IMR-90 (cell line): Measurements from ENCODE around the gene UCKL1.

ENCODE experiments used
- MAFK ChIP-seq: IDR thresholded peaks from 2 replicates; pipeline ENCODE4 v1.6.1; 2012; ENCODE audit warnings: low read depth, low read length, improper control_type of control experiment
- MAZ ChIP-seq: IDR thresholded peaks from 2 replicates; pipeline ENCODE4 v1.6.1; 2012; ENCODE audit warnings: low read depth, mild to moderate bottlenecking, low read length, improper control_type of control experiment, moderate library complexity, borderline replicate concordance
- POLR2A ChIP-seq: IDR thresholded peaks from 2 replicates; pipeline ENCODE4 v1.6.1; 2012; ENCODE audit warnings: mild to moderate bottlenecking, low read depth, low read length
- RAD21 ChIP-seq: IDR thresholded peaks from 2 replicates; pipeline ENCODE4 v1.6.1; 2012; ENCODE audit warnings: low read length, improper control_type of control experiment
- SMC3 ChIP-seq: fragments of 150-350 bp; IDR thresholded peaks from 2 replicates; pipeline ENCODE4 v1.6.1; 2016; ENCODE audit warnings: low read depth, mild to moderate bottlenecking, antibody characterized with exemption, low read length, moderate library complexity
- TF ChIP-seq, protein P1 (sequence below): conservative IDR thresholded peaks from 2 replicates; pipeline ENCODE4 v1.5.1; 2012; ENCODE audit warnings: mild to moderate bottlenecking, low read depth, low read length, improper control_type of control experiment

DNA sequence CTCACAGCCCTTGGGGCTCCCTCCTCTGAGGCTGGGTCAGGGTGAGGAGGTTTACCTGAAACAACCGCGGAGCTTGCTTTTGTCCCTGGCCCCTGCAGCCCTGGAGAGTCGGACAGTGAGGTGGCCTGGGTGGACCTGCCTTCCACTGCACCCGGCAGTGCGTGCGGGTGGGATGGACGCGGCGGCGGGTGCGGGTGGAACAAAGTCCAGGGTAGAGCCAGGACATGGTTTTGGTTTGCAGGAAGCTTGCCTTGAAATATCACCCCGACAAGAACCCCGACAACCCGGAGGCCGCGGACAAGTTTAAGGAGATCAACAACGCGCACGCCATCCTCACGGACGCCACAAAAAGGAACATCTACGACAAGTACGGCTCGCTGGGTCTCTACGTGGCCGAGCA is 27.1 kb downstream of the UCKL1 start:
- TF ChIP-seq, protein P1, sequence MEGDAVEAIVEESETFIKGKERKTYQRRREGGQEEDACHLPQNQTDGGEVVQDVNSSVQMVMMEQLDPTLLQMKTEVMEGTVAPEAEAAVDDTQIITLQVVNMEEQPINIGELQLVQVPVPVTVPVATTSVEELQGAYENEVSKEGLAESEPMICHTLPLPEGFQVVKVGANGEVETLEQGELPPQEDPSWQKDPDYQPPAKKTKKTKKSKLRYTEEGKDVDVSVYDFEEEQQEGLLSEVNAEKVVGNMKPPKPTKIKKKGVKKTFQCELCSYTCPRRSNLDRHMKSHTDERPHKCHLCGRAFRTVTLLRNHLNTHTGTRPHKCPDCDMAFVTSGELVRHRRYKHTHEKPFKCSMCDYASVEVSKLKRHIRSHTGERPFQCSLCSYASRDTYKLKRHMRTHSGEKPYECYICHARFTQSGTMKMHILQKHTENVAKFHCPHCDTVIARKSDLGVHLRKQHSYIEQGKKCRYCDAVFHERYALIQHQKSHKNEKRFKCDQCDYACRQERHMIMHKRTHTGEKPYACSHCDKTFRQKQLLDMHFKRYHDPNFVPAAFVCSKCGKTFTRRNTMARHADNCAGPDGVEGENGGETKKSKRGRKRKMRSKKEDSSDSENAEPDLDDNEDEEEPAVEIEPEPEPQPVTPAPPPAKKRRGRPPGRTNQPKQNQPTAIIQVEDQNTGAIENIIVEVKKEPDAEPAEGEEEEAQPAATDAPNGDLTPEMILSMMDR, result no peak
- TF ChIP-seq MAFK (no peak), POLR2A (no peak), RAD21 (no peak), SMC3 (no peak), MAZ (no peak)
